Upper lobe of left lung (tissue), 6 donors: ENCODE measurements around the gene RHOT1. TPM values are rescaled to one million over a fixed set of nuclear protein-coding genes. Genes with fewer than 3 reads are reported as not detected.

Experiments used
- small RNA-seq, 4 donors: library from RNA; depleted of rRNA; stranded (forward); fragments of <200 nt; gene quantifications; one replicate each; pipeline ENCODE3, GENCODE V24; 2016
- total RNA-seq, 6 donors: library from RNA; depleted of rRNA in 4 of 6; stranded (reverse); fragments of >200 nt in 4 of 6; gene quantifications; one replicate each; pipeline versions ENCODE4 v1.1.0 to v1.2.1, GENCODE V29; 2016 to 2021
- donor health status: DM: no; HTN: no; CAD: no; lungs with moderate emphysema.
- donor health status: DM: no; HTN: yes; CAD: no; lungs with severe emphysema.

Gene RHOT1
- total RNA-seq, 6 donors from 2014 or later: 37.2 to 110 (median 52.2) TPM

Small RNA genes within 50 kb of the gene (small RNA-seq; reads per million reads assigned to genes)
- gene UBL5P2: 0 to 0.33 (median 0) reads per million in 4 donors

Other genes with a start within 250 kb of the RHOT1 start
- 10 to 100 TPM; 19.9 to 63.9 (median 40.5) TPM for gene UTP6, start 240.8 kb upstream of the RHOT1 start, total RNA-seq
- 10 to 100 TPM in 5 of 6 donors, 1 to 10 TPM in 1; 8.5 to 38.5 (median 18.7) TPM for gene SUZ12, start 205.5 kb upstream of the RHOT1 start, total RNA-seq
- 10 to 100 TPM; 13.7 to 77.5 (median 23.4) TPM for gene LRRC37B, start 135.1 kb upstream of the RHOT1 start, total RNA-seq
- 1 to 10 TPM in 1 of 6 donors, under 1 TPM in 1, not detected in 4; 0.47 to 1.2 TPM for gene RHBDL3, start 123.3 kb downstream of the RHOT1 start, total RNA-seq
- 10 to 100 TPM in 4 of 6 donors, 1 to 10 TPM in 2; 4.7 to 17.8 (median 12.9) TPM for gene C17orf75, start 199.7 kb downstream of the RHOT1 start, total RNA-seq
- gene ZNF207, start 207.7 kb downstream of the RHOT1 start, total RNA-seq: 100 to 1,000 TPM; 102 to 159 (median 129) TPM